HG02588 (cell line): ENCODE data around the gene XPO1.

Experiments
- ATAC-seq: cut with Tn5 transposase; IDR thresholded peaks from one replicate; pipeline ENCODE4 v1.9.1; 2021; ENCODE audit warnings: mild to moderate bottlenecking, moderate library complexity; ENCODE audit not compliant: unreplicated experiment

XPO1 gene

GRCh38 chr2:61437170-61437569 lies 101.0 kb downstream of the XPO1 start:
- ATAC-seq, result no peak

- no peak for ATAC-seq
These were observed 102.1 kb downstream of the XPO1 start for GRCh38 chr2:61436092-61436491.

GRCh38 chr2:61435291-61435690 lies 102.9 kb downstream of the XPO1 start:
- ATAC-seq, result no peak

- no peak for ATAC-seq
These were observed 103.8 kb downstream of the XPO1 start for GRCh38 chr2:61434314-61434713.

GRCh38 chr2:61433606-61434005 lies 104.5 kb downstream of the XPO1 start:
- ATAC-seq, result no peak

GRCh38 chr2:61432990-61433389 lies 105.2 kb downstream of the XPO1 start:
- ATAC-seq, result no peak

- ATAC-seq, result no peak
These were observed 106.8 kb downstream of the XPO1 start for GRCh38 chr2:61431345-61431744.
